SK-N-SH treated with all-trans-retinoic acid at 6 μM for 48 hours (cell line): ENCODE data around the gene MRPL17.

Source experiments
- ARNTL ChIP-seq: fragments of 450-650 bp; formaldehyde crosslinking; IDR thresholded peaks from 2 replicates; pipeline ENCODE4 v1.5.0; 2020; ENCODE audit warnings: low read depth, mild to moderate bottlenecking, moderate library complexity, borderline replicate concordance
- BACH2 ChIP-seq: fragments of 250-450 bp; sonication (Bioruptor Pico); IDR thresholded peaks from 2 replicates; pipeline ENCODE4 v1.9.0; 2021; ENCODE audit warnings: mild to moderate bottlenecking, borderline replicate concordance
- SNAI2 ChIP-seq: fragments of 250-450 bp; sonication (Bioruptor Pico); IDR thresholded peaks from 2 replicates; pipeline ENCODE4 v1.5.0; 2020; ENCODE audit warnings: mild to moderate bottlenecking, moderate library complexity
- TOX ChIP-seq: fragments of 250-450 bp; sonication (Bioruptor Pico); IDR thresholded peaks from 2 replicates; pipeline ENCODE4 v1.8.0; 2021; ENCODE audit warnings: mild to moderate bottlenecking, moderate library complexity, borderline replicate concordance
- ZFP30 ChIP-seq: fragments of 450-650 bp; formaldehyde crosslinking; IDR thresholded peaks from 2 replicates; pipeline ENCODE4 v1.5.0; 2022; ENCODE audit warnings: mild to moderate bottlenecking, moderate library complexity
- ZNF8 ChIP-seq: fragments of 450-650 bp; formaldehyde crosslinking; IDR thresholded peaks from 2 replicates; pipeline ENCODE4 v1.5.0; 2020; ENCODE audit warnings: mild to moderate bottlenecking, moderate library complexity
- TF ChIP-seq, protein P1 (sequence below): fragments of 250-450 bp; sonication (Bioruptor Pico); IDR thresholded peaks from 2 replicates; pipeline ENCODE4 v1.5.1; 2020; ENCODE audit warnings: low read depth, mild to moderate bottlenecking, moderate library complexity
- TF ChIP-seq, protein P2 (sequence below): fragments of 250-450 bp; sonication (Bioruptor Pico); IDR thresholded peaks from 2 replicates; pipeline ENCODE4 v1.8.0; 2020; ENCODE audit warnings: mild to moderate bottlenecking, moderate library complexity, borderline replicate concordance
- TF ChIP-seq, protein P3 (sequence below): fragments of 250-450 bp; sonication (Bioruptor Pico); IDR thresholded peaks from 2 replicates; pipeline ENCODE4 v1.8.0; 2021; ENCODE audit warnings: low read depth, mild to moderate bottlenecking, moderate library complexity, borderline replicate concordance

DNA sequence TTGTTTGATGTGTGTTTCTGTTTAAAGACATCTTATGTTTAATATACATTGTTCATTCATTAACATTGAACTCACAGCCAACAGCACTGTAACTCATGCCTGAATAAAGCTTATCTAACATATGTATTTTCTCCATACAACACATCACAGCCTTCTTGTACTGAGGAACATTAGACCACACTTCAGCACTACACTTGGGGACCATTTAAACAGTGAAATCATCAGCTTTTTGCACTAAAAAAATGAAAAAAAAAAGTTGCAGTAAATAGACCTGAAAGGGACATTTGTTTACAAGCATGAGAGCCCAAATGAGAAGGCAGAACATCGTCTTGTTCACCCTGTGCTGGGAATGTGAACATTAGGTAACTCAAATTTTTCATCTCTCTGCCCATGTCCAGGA lies 48.6 kb downstream of the MRPL17 start:
- TF ChIP-seq, protein P1, sequence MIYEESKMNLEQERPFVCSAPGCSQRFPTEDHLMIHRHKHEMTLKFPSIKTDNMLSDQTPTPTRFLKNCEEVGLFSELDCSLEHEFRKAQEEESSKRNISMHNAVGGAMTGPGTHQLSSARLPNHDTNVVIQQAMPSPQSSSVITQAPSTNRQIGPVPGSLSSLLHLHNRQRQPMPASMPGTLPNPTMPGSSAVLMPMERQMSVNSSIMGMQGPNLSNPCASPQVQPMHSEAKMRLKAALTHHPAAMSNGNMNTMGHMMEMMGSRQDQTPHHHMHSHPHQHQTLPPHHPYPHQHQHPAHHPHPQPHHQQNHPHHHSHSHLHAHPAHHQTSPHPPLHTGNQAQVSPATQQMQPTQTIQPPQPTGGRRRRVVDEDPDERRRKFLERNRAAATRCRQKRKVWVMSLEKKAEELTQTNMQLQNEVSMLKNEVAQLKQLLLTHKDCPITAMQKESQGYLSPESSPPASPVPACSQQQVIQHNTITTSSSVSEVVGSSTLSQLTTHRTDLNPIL (CRISPR knock-in tag): no peak
- TF ChIP-seq ZFP30 (CRISPR knock-in tag) (no peak), TOX (CRISPR knock-in tag) (no peak), ARNTL (CRISPR knock-in tag) (no peak), ZNF8 (CRISPR knock-in tag) (no peak), BACH2 (no peak), SNAI2 (CRISPR knock-in tag) (no peak)
- TF ChIP-seq, protein P2, sequence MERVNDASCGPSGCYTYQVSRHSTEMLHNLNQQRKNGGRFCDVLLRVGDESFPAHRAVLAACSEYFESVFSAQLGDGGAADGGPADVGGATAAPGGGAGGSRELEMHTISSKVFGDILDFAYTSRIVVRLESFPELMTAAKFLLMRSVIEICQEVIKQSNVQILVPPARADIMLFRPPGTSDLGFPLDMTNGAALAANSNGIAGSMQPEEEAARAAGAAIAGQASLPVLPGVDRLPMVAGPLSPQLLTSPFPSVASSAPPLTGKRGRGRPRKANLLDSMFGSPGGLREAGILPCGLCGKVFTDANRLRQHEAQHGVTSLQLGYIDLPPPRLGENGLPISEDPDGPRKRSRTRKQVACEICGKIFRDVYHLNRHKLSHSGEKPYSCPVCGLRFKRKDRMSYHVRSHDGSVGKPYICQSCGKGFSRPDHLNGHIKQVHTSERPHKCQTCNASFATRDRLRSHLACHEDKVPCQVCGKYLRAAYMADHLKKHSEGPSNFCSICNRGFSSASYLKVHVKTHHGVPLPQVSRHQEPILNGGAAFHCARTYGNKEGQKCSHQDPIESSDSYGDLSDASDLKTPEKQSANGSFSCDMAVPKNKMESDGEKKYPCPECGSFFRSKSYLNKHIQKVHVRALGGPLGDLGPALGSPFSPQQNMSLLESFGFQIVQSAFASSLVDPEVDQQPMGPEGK: no peak
- TF ChIP-seq, protein P3, sequence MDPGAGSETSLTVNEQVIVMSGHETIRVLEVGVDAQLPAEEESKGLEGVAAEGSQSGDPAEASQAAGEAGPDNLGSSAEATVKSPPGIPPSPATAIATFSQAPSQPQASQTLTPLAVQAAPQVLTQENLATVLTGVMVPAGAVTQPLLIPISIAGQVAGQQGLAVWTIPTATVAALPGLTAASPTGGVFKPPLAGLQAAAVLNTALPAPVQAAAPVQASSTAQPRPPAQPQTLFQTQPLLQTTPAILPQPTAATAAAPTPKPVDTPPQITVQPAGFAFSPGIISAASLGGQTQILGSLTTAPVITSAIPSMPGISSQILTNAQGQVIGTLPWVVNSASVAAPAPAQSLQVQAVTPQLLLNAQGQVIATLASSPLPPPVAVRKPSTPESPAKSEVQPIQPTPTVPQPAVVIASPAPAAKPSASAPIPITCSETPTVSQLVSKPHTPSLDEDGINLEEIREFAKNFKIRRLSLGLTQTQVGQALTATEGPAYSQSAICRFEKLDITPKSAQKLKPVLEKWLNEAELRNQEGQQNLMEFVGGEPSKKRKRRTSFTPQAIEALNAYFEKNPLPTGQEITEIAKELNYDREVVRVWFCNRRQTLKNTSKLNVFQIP (CRISPR knock-in tag): no peak
